IPS-18a (cell line): ENCODE results near the gene MGMT.

ENCODE experiments used
- H3K27ac ChIP-seq: one replicate; pipeline ENCODE4 v1.5.1; 2013; ENCODE audit warnings: low read length
- H3K27me3 ChIP-seq: one replicate; pipeline ENCODE4 v1.6.1; 2013; ENCODE audit warnings: mild to moderate bottlenecking, low read length; ENCODE audit not compliant: control insufficient read depth, insufficient read depth
- H3K36me3 ChIP-seq: one replicate; pipeline ENCODE4 v1.6.1; 2013; ENCODE audit warnings: low read depth, low read length; ENCODE audit not compliant: control insufficient read depth
- H3K4me1 ChIP-seq: one replicate; pipeline ENCODE4 v1.6.1; 2013; ENCODE audit warnings: low read depth, low read length; ENCODE audit not compliant: control insufficient read depth
- H3K4me3 ChIP-seq: one replicate; pipeline ENCODE4 v1.5.1; 2013; ENCODE audit warnings: low read length
- H3K9ac ChIP-seq: one replicate; pipeline ENCODE4 v1.6.1; 2013; ENCODE audit warnings: mild to moderate bottlenecking, low read length, moderate library complexity
- H3K9me3 ChIP-seq: one replicate; pipeline ENCODE4 v1.6.1; 2013; ENCODE audit warnings: low read depth, low read length; ENCODE audit not compliant: control insufficient read depth

MGMT gene

DNA sequence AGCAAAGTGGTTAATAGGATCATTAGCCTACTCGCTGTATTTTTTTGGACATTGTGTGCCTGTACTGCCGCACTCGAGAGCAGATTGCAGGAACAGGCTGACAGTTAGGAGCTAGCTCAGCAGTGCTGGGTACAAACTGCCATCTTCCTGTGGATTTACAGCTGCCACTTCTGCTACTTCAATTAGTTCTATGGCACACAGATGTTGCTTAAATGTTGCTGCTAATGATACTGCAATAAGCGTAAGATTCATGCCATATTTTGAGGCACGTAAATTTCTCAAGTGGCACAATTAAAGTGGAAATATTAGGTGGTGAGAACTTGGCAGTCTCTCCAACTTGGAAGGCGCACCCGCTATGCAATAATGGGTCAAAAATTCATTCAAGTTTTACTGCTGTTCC, 325.1 kb downstream of the MGMT start:
- Histone ChIP-seq H3K27ac (no peak overlapping the region), H3K36me3 (no peaks in the 10 kb centered on the region), H3K9ac (no peak overlapping the region), H3K4me3 (no peak overlapping the region), H3K4me1 (no peaks in the 10 kb centered on the region), H3K9me3 (no peaks in the 10 kb centered on the region), H3K27me3 (no peaks in the 10 kb centered on the region)

DNA sequence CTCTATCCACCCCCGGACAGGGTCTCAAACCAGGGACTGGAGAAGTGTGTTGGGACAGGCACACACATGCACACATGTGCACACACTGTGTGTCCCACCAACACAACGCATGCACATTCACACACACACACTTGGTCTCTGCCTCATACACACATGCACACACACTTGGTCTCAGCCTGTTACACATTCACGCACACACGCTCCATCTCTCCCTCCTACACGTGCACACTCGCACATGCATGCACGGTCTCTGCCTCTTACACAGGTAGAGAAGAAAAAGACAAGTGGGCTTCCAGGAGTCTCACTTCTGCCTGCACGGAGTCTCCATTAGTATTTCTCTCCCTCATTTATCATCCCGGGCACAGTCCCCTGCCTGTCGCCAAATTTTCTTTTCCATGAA, 325.8 kb downstream of the MGMT start:
- H3K27ac ChIP-seq = no peak overlapping the region
- H3K9me3 ChIP-seq = no peaks in the 10 kb centered on the region
- H3K9ac ChIP-seq = no peak overlapping the region

DNA sequence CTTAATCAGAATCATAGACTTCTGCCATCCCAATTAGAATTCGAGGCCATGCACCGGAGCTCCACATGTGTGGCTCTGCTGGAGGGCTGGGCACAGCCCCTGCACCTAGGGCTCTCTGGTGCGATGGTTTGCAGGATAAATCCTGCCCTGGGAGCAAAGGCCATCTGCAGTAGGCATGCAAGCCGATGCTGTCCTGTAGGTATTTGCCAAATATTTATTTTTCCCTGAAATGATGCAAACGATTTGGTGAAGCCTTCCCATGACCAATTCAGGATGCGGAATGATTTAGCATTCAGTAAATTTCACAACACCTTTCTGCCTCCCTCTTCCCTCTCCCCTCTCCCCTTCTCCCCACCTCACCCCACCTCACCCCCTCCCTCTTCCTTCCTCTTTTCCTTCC, 326.4 kb downstream of the MGMT start:
- H3K9me3 ChIP-seq = no peaks in the 10 kb centered on the region
- no peak overlapping the region for H3K27ac ChIP-seq
- H3K4me1 ChIP-seq = no peaks in the 10 kb centered on the region
- H3K4me3 ChIP-seq = no peak overlapping the region
- H3K36me3 ChIP-seq = no peaks in the 10 kb centered on the region
- no peaks in the 10 kb centered on the region for H3K27me3 ChIP-seq
- no peak overlapping the region for H3K9ac ChIP-seq

More for the DNA sequence above, 325.8 kb downstream of the MGMT start:
- Histone ChIP-seq H3K27me3 (no peaks in the 10 kb centered on the region), H3K36me3 (no peaks in the 10 kb centered on the region), H3K4me1 (no peaks in the 10 kb centered on the region), H3K4me3 (no peak overlapping the region)

DNA sequence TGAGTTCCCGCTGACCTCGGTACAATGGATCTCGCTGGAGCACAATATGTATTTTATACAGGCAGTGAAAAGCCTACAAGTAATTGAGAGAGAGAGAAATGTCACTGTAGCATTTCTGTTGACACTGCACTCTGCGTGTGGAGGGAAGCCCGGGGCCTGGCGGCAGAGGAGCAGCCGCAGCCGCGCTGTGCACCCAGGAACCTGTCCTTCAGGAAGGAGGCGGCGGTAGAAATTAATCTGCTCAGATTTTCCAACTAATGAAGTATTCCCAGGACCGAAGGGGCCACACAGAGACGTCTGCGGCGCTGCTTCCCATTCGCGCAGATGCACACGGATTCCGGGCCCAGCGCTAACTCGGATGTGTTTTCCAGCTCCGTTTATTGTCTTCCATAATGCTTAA, 327.0 kb downstream of the MGMT start:
- Histone ChIP-seq H3K9ac (no peak overlapping the region), H3K4me3 (no peak overlapping the region), H3K4me1 (no peaks in the 10 kb centered on the region), H3K27me3 (no peaks in the 10 kb centered on the region), H3K27ac (no peak overlapping the region), H3K36me3 (no peaks in the 10 kb centered on the region), H3K9me3 (no peaks in the 10 kb centered on the region)

DNA sequence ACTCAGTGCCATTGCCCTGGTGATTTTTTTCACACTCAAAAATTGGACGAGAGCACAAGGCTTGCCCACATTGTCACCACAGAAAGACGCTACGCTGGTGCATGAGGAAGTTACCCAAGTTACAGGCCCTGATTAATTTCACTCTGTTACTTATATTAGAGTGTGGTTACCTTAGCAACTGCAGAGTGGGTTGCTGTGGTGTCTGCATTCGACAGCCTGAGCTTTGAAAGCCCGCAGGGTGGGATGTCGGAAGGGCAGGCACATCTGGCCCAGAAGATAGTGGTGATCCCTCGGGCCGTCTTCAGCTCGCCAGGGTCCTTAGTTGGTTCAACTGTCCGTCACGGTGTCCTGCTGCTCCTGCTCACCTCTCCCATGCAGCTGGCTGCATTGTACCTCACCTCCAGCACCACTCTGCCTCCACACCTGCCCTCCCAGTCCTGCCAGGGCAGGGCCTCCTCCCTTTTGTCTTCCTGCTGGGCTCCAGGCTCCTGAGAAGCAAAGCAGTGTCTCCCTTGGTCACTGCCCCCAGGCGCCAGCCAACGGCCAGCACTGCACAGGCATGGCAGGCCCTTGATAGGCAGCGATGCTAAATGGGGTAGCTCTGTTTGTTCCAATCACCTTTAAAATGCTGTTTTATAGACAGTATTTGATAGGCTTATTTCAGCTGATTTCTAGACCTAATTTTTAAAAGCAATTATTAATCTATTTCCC, 329.8 kb downstream of the MGMT start:
- H3K36me3 ChIP-seq = no peaks in the 10 kb centered on the region
- H3K4me3 ChIP-seq = no peak overlapping the region
- H3K9me3 ChIP-seq = no peaks in the 10 kb centered on the region
- H3K27ac ChIP-seq = no peak overlapping the region
- no peaks in the 10 kb centered on the region for H3K27me3 ChIP-seq
- H3K4me1 ChIP-seq = no peaks in the 10 kb centered on the region
- no peak overlapping the region for H3K9ac ChIP-seq

DNA sequence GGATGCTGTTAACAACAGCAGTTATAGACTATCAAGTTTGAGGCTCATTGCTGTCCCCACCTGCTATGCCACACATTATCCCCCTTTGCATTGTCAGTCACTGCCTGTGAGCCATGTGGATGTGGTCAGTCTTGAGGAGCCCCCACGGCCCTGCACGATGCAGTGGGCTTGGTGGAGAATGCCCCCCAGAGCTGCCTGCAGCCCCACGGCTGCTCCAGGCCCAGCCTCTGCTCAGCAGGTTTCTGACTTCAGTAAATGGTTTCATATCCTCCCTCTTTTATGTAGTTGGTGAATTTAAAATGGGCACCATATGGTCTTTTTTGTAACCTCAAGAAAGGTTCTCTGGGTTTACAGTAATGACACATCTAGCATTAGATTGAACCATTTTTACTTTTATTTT, 332.9 kb downstream of the MGMT start:
- no peaks in the 10 kb centered on the region for H3K27me3 ChIP-seq
- no peak overlapping the region for H3K9ac ChIP-seq
- H3K4me1 ChIP-seq = no peaks in the 10 kb centered on the region
- H3K9me3 ChIP-seq = peaks cover 5% of the 10 kb centered on the region
- H3K4me3 ChIP-seq = no peak overlapping the region
- no peak overlapping the region for H3K27ac ChIP-seq
- H3K36me3 ChIP-seq = no peaks in the 10 kb centered on the region

DNA sequence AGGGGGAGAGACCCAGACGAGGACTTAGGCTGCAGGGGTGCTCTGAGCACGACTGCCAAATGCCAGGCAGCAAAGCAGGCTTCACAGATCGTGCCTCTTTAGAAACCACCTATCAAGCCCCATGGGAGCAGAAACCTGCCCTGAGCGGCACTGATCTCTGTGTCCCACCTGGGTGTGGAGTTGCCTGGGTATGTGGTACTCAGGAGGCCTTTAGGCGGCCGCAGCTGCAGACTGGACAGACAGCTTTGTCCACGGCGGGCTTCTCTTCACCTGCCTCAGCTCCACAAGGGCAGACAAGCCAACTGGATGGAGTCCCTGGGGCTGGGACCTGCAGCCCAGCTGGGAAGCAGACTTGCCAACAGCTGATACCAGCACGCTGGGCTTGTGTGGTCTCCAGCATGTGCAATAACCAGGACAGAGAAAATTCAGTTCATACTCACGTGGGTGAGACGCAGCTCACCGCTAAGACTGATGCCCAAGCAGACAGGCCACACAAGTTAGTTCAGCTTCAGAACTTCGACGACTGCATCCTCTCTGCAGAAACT, 333.8 kb downstream of the MGMT start:
- Histone ChIP-seq H3K36me3 (no peaks in the 10 kb centered on the region), H3K27ac (no peak overlapping the region), H3K9ac (no peak overlapping the region), H3K9me3 (peaks cover 5% of the 10 kb centered on the region), H3K4me3 (no peak overlapping the region), H3K27me3 (no peaks in the 10 kb centered on the region), H3K4me1 (no peaks in the 10 kb centered on the region)

DNA sequence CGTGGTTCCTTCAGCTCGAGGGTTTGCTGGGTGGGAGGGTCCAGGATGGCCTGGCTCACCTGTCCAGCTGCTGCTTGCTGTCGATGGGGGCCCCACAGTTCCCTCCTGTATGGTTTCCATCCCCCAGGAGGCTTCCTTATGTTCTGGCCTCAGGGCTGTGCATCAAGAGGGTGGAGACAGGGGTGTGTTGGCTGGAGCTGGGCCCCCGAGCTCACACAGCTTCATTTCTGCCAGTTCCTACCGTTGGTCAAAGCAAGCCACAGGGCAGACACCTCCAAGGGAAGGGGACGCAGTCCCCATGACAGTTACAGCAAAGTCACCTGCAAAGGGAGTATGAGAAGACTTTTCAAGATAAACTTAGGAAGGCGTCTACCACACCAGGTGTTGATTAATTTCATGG, 340.2 kb downstream of the MGMT start:
- peaks cover 5% of the 10 kb centered on the region for H3K9me3 ChIP-seq
- no peak overlapping the region for H3K27ac ChIP-seq
- no peak overlapping the region for H3K4me3 ChIP-seq

DNA sequence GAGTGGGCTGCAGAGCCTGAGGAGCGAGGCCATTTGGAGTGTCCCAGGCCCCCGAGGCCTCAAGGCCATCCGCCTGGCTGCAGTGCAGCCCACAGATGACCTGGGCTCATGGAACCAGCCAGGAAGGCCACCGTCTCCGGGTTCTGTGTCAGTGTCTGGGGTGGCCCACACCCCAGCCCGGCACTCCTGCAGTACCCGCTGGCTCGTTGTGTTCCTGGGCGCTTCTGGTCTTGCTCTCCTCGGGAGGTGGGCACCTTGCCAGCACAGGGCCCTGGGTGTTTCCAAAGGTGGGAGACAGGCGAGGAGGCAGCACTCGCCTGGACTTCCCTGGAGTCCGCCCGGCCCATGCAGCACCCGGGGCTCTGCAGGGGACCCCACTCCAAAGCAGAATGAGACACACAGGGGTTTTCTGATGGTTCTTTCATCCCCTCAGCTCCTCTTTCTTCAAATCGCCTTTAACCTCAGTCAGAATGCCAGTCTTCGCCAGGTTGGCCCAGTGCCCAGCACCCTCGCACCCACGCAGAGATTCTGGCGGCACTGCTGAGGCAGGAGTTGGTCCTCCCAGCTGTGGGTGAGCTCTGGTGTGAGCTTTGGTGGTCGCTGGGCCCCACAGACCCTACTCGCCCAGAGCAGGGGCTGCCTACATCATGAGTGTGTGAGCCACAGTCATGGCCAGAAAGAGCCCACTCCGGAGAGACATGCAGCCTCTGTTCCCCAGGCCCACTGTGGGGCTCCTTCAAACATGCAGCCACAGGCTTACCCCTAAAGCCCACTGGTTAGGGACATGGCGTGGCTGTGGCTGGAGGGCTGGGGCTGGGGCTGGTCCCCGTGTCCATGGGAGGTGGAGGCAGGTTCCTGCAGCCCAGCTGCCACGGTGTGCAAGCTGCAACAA, 341.3 kb downstream of the MGMT start:
- Histone ChIP-seq H3K9ac (no peak overlapping the region), H3K4me1 (no peaks in the 10 kb centered on the region), H3K9me3 (peaks cover 5% of the 10 kb centered on the region), H3K36me3 (no peaks in the 10 kb centered on the region), H3K27me3 (no peaks in the 10 kb centered on the region), H3K4me3 (no peak overlapping the region), H3K27ac (no peak overlapping the region)

More for the DNA sequence above, 340.2 kb downstream of the MGMT start:
- Histone ChIP-seq H3K36me3 (no peaks in the 10 kb centered on the region), H3K9ac (no peak overlapping the region), H3K4me1 (no peaks in the 10 kb centered on the region), H3K27me3 (no peaks in the 10 kb centered on the region)

DNA sequence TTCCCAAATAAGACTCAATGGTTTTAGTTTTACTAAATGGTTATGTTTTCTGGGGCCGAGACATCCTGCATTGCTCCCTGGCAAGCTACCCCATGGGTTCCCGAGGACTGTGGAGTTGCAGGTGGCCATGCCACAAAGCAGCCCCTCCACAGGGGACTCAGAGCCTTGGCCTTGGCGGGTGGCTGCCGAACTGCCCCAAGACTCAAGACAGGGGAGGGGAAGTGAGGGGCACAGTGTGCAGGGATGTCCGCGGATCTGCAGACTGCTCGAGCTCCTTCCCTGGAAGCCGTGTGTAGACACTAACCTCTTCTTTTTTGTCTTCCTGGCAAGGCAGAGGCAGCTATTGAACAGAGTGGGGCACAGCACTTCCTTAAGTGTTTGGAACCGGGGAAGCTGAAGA, 342.4 kb downstream of the MGMT start:
- H3K36me3 ChIP-seq = no peaks in the 10 kb centered on the region
- no peak overlapping the region for H3K4me3 ChIP-seq
- H3K9ac ChIP-seq = no peak overlapping the region
- H3K27me3 ChIP-seq = no peaks in the 10 kb centered on the region
- no peaks in the 10 kb centered on the region for H3K4me1 ChIP-seq
- no peak overlapping the region for H3K27ac ChIP-seq
- no peaks in the 10 kb centered on the region for H3K9me3 ChIP-seq

DNA sequence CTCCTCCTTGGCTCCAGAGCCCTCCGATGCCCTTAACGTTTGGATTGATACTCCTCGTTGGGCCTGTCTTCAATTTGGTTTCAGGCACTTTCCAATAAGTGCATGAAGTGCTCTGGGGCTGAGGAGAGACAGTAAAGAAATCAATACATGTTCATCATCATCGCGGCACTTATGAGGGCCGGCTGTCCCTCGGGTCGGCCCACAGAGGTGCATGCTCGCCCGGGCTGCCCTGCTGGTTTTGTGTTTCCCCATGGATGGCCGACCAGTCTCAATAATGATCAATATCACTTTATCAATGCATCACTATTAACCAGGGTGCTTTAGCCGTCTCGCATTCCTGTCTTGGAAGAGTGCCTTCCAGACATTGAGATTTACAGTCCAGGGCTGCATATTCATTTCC, 342.8 kb downstream of the MGMT start:
- H3K4me1 ChIP-seq = no peaks in the 10 kb centered on the region
- no peak overlapping the region for H3K4me3 ChIP-seq
- H3K27me3 ChIP-seq = no peaks in the 10 kb centered on the region
- H3K36me3 ChIP-seq = no peaks in the 10 kb centered on the region
- H3K9me3 ChIP-seq = no peaks in the 10 kb centered on the region
- H3K9ac ChIP-seq = no peak overlapping the region
- no peak overlapping the region for H3K27ac ChIP-seq
